Upper lobe of left lung (tissue), 4 donors: Measurements from ENCODE around the gene KITLG.

Experiments used
- CTCF ChIP-seq, 6 experiments: fragments of 450-650 bp in 4 of 6; fragments of 200-600 bp in 2 of 6; sonication (generic) in 2 of 6; IDR thresholded peaks; one replicate each; pipeline ENCODE4 v1.5.1; 2016 to 2019; ENCODE audit warnings: antibody characterized with exemption in 6 of 6
- EP300 ChIP-seq, 4 donors: sonication (generic); formaldehyde crosslinking; IDR thresholded peaks; one replicate each; pipeline ENCODE4 v1.5.1; 2017; ENCODE audit warnings: antibody characterized with exemption in 4 of 4, control low read depth in 2 of 4
- POLR2A ChIP-seq, 4 donors: fragments of 450-650 bp; IDR thresholded peaks; one replicate each; pipeline ENCODE4 v1.5.1; 2016 to 2017; ENCODE audit warnings: antibody characterized with exemption in 4 of 4, mild to moderate bottlenecking in 2 of 4
- POLR2AphosphoS5 ChIP-seq, 2 donors: sonication (generic); formaldehyde crosslinking; IDR thresholded peaks; one replicate each; pipeline ENCODE4 v1.5.1; 2017; ENCODE audit warnings: antibody characterized with exemption in 2 of 2

GRCh38 chr12:88505696-88506095 lies 74.6 kb downstream of the KITLG start:
- TF ChIP-seq CTCF (IDR thresholded peaks at IDR 0.05) (no peak), POLR2AphosphoS5 (IDR thresholded peaks at IDR 0.05) (no peak), POLR2A (IDR thresholded peaks at IDR 0.05) (no peak), EP300 (IDR thresholded peaks at IDR 0.05) (no peak)
